ENCODE results near the gene ITPKA.

DNA sequence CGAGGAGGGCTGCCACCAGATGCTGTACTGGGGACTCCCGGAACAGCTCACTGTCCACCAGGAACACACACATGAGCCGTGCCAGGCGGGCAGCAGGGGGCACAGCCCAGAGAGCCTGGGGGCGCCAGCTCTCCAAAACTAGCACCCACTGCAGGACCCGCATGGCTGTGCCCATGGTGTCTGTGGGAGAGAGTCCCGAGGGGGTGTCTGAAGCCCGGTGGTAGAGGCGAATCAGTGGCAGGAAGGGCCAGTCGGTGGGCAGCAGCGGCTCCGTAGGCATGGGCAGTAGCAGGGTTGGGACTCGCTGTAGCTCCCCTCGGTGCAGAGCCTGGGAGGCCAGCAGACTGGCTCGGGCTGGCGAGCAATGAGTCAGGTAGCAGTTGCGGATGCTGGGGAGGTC lies 27.0 kb downstream of the ITPKA start:
- TF ChIP-seq, protein P1, sequence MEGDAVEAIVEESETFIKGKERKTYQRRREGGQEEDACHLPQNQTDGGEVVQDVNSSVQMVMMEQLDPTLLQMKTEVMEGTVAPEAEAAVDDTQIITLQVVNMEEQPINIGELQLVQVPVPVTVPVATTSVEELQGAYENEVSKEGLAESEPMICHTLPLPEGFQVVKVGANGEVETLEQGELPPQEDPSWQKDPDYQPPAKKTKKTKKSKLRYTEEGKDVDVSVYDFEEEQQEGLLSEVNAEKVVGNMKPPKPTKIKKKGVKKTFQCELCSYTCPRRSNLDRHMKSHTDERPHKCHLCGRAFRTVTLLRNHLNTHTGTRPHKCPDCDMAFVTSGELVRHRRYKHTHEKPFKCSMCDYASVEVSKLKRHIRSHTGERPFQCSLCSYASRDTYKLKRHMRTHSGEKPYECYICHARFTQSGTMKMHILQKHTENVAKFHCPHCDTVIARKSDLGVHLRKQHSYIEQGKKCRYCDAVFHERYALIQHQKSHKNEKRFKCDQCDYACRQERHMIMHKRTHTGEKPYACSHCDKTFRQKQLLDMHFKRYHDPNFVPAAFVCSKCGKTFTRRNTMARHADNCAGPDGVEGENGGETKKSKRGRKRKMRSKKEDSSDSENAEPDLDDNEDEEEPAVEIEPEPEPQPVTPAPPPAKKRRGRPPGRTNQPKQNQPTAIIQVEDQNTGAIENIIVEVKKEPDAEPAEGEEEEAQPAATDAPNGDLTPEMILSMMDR (IDR thresholded peaks at IDR 0.05 in 4 of 5, conservative IDR thresholded peaks at IDR 0.05 in 1 of 5): no peak
- TF ChIP-seq POLR2A (IDR thresholded peaks at IDR 0.05): no peak
